ENCODE results near the gene NMBR.
"Not testable (repeated sequence)": the region's sequence is repeated elsewhere in the genome, so short reads cannot be mapped to it uniquely, and the experiment has no call there.

Gene NMBR

DNA sequence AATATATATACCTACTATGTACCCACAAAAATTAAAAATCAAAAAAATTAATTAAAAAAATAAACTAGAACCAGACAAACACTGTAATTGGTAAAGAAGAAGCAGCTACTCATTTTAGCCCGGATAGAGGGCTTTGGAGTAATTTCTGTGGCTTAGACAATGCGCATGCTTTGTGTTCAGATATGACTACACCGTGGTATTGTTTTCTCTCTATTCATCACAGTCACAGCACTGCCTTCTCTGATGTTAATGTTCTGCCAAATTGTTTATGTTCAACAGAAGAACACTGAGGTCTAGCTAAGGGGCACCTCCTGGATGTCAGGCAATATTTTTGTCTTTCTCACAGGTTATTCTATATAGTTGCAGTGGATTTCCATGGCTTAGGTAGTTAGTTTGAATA, 91.7 kb downstream of the NMBR start:
- DNase-seq: peak in 1 of 5 experiments; percentile 75

DNA sequence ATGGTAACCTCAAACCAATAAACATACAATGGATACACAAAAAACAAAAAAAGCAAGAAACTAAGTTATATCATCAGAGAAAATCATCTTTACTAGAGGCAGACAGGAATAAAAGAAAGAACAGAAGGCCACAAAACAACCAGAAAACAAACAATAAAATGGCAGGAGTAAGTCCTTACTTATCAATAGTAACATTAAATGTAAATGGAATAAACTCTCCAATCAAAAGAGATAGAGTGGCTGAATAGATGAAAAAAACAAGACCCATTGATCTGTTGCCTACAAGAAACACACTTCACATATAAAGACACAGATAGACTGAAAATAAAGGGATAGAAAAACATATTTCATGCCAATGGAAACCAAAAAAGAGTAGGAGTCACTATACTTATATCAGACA, 95.5 kb downstream of the NMBR start:
- no peak for DNase-seq

DNA sequence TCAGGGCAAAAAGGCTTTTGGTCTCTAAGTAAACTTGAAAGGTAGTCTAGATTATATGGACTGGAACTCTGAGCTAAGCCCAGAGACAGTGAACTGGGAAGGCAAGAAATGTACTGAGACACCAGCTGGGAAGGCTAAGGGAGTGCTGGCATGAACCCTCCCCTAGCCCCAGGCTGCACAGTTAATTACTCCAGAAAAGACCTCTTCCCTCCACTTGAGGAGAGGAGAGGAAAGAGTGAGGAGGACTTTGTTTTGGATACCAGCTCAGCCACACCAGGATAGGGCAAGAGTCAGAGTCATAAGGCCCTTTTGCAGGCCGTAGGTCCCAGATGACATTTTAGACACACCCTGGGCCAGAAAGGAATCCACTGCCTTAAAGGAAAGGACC, 98.3 kb downstream of the NMBR start:
- no peak for DNase-seq

DNA sequence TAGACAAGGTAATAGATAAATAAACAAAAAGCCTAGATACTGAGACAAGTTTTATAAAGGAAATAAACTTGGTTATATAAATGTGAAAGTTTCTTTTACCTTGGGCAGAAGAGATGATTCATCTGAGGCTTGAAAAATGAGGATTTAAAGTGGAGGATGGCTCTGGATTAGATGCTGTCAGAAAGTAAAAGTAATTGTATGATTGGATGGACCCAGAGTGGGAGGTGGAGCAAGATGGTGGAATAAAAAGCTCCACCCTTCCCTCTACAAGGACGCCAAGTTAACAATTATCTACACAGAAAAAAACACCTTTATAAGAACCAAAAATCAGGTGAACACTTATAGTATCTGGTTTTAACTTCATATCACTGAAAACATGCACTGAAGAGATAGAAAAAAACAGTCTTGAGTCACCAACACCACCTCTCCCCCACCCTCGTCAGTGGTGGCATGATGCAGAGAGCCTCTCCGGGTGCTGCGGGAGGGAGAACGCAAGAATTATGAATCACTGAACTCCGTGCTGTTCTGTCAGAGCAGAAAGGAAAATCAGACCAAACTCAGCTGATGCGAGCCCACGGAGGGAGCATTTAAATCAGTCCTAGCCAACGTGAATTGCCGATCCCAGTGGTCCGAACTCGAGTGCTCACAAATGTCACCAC, 98.9 kb downstream of the NMBR start:
- no peak for DNase-seq

DNA sequence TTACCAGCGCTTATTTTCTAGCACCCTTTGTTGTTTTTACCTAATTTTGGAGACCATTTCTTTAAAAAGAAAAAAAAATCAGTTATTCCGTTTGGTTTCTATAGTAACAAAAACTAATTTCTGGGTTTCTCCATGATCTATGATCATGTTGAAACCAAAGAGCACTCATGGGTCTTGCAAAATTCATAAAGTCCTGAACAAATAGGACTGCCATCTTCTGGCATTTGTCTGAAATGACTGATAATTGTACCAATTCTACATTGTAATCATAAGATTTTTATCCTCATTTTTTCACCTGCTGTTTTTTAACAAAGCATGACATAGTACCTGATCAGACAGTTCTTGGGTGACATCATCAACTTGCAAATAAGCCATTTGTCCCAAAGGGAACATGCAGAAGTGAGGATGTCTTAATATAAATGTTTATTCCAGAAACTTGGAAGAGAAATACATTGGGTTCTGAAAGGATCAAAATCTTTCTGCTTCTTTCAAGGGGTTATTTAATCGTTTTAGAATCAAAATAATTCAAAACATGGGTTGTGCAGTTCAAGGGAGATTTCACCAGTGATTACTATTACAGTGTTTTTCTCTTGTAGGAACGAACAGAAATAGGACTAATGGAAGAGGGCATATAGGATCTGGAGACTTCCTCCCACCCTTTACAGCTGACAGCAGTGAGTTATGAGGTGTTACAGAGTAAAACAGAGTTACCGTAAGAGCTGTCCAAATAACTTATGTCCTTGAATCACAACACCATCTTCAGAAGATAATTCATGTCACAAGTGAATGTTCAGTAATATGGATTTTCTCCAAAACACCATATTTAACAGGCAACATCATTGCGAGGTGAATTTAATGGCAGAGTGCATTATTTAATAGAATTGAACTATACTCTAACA, 101.3 kb downstream of the NMBR start:
- no peak for DNase-seq

DNA sequence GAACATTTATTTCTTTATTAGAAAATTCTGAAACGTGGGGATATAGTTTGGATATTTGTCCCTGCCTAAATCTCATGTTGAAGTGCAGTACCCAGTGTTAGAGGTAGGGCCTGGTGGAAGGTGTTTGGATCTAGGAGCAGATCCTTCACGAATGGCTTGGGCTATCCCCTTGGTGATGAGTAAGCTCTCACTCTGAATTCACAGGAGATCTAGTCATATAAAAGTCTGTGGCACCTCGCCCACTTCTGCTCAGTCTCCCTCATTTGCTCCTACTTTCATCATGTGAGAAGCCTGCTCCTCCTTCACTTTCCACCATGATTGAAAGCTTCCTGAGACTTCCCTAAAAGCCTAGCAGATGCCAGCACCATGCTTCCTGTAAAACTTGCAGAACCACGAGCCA, 111.0 kb downstream of the NMBR start:
- no peak for DNase-seq

DNA sequence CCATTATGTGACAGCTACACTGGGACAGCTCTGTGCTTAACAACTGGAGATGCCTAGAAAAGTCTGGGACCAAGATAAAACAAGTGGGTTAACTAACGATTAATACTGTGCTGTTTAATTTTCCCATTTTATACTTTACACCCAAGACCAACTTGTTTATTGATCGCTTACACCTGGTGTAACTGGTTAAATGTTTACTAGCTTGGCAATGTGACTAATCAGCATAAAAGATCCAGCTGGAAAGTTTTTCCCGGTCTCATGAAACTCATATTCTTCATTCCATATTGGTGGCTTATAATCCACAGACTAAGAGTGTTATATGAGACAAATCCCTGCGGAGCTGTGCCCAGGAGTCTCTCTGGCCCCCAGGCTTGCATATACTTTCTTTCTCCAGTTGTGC, 115.9 kb downstream of the NMBR start:
- DNase-seq: no peak

DNA sequence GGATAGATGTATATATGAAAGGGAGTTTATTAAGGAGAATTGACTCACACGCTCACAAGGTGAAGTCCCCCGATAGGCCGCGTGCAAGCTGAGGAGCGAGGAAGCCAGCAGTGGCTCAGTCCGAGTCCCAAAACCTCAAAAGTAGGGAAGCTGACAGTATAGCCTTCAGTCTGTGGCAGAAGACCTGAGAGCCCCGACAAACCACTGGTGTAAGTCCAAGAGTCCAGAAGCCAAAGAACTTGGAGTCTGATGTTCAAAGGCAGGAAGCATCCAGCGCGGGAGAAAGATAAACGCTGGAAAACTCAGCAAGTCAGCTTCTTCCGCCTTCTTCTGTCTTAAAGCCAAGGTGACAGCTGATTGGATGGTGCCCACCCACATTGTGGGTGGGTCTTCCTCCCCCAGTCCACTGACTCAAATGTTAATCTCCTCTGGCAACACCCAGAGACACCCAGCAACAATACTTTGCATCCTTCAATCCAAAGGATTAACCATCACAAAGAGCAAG, 116.8 kb downstream of the NMBR start:
- DNase-seq: peak in 1 of 5 experiments; percentile 4

DNA sequence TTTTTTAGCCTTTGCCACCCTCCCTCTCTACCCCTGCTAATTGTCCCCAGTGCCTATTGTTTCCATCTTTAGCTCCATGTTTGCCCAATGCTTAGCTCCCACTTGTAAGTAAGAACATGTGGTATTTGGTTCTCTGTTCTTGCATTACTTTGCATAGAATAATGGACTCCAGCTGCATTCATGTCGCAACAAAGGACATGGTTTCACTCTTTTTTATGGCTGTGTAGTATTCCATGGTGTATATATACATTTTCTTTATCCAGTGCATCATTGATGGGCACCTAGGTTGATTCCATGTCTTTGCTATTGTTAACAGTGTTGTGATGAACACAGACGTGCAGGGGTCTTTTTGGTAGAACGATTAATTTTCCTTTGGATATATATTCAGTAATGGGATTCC, 118.4 kb downstream of the NMBR start:
- no peak for DNase-seq

DNA sequence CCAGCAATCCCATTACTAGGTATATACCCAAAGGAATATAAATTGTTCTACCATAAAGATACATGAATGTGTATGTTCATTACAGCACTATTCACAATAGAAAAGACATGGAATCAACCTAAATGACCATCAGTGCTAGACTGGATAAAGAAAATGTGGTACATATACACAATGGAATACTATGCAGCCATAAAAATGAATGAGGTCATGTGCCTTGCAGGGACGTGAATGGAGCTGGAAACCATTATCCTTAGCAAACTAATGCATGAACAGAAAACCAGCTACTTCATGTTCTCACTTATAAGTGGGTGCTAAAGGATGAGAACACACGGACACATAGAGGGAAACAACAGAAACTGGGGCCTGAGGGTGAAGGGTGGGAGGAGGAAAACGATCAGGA, 119.1 kb downstream of the NMBR start:
- DNase-seq: not testable (repeated sequence)

DNA sequence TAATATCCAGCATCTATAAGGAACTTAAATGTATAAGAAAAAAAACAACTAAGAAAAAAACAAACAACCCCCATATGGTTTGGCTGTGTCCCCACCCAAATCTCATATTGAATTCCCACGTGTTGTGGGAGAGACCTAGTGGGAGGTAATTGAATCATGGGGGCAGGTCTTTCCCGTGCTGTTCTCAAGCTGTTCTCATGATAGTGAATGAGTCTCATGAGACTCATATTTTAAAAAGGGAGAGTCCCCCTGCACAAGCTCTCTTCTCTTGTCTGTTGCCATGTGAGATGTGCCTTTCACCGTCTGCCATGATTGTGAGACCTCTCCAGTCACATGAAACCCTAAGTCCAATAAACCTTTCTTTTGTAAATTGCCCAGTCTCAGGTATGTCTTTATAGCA, 119.8 kb downstream of the NMBR start:
- no peak for DNase-seq

DNA sequence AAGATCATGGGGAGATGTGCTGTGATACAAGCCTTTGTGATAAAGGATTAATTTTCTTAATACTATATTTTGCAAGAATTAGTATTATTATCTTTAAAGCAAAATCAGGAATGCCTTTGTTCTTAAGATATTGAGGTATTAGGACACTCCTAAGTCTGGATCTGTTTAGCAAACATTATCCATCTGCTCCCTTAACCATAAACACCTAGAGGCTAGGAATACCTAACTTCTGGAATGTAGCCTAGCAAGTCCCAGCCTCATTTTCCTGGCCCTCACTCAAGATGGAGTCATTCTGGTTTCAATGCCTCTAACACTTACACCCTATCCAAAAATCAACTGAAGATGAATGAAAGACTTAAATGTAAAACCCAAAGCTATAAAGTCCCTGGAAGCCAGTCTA, 120.5 kb downstream of the NMBR start:
- no peak for DNase-seq
